SK-N-MC (cell line): ENCODE data around the gene CA10.

ENCODE experiments used
- EZH2 ChIP-seq: fragments of 200-600 bp; sonication (generic); IDR thresholded peaks from one replicate; pipeline ENCODE4 v1.6.1; 2017; ENCODE audit warnings: antibody characterized with exemption
- POLR2AphosphoS5 ChIP-seq: IDR thresholded peaks from 2 replicates; pipeline ENCODE4 v1.6.1; 2012; ENCODE audit warnings: mild to moderate bottlenecking, low read depth, low read length, borderline replicate concordance

GRCh38 chr17:51803161-51803560 is 355.4 kb downstream of the CA10 start:
- TF ChIP-seq POLR2AphosphoS5 = no peak
- no peak for TF ChIP-seq EZH2
